SK-N-SH (cell line): ENCODE results near the gene ELFN2.

Experiments
- EZH2phosphoT487 ChIP-seq: fragments of 200-600 bp; sonication (generic); IDR thresholded peaks from 2 replicates; pipeline ENCODE4 v1.6.1; 2017; ENCODE audit warnings: low read depth, mixed run types, mild to moderate bottlenecking, antibody characterized with exemption, moderate library complexity, borderline replicate concordance
- FOXM1 ChIP-seq: IDR thresholded peaks from 2 replicates; pipeline ENCODE4 v1.4.0; 2012; ENCODE audit warnings: low read depth, mild to moderate bottlenecking
- JUND ChIP-seq: IDR thresholded peaks from 2 replicates; pipeline ENCODE4 v1.4.0; 2012
- POLR2AphosphoS5 ChIP-seq: IDR thresholded peaks from 2 replicates; pipeline ENCODE4 v1.6.1; 2012; ENCODE audit warnings: low read depth, low read length
- RAD21 ChIP-seq: IDR thresholded peaks from 2 replicates; pipeline ENCODE4 v1.6.1; 2012; ENCODE audit warnings: mild to moderate bottlenecking, low read length
- RCOR1 ChIP-seq: fragments of 150-350 bp; IDR thresholded peaks from 2 replicates; pipeline ENCODE4 v1.6.1; 2017; ENCODE audit warnings: antibody characterized with exemption, low read length
- SIN3A ChIP-seq: IDR thresholded peaks from 2 replicates; pipeline ENCODE4 v1.6.1; 2012; ENCODE audit warnings: low read depth, mild to moderate bottlenecking, low read length, moderate library complexity, borderline replicate concordance
- TF ChIP-seq, protein P1 (sequence below): IDR thresholded peaks from 2 replicates; pipeline ENCODE4; 2012
- TF ChIP-seq, protein P2 (sequence below): fragments of 200-600 bp; sonication (generic); IDR thresholded peaks from 2 replicates; pipeline ENCODE4 v1.6.1; 2017; ENCODE audit warnings: antibody characterized with exemption, mild to moderate bottlenecking, moderate library complexity

DNA sequence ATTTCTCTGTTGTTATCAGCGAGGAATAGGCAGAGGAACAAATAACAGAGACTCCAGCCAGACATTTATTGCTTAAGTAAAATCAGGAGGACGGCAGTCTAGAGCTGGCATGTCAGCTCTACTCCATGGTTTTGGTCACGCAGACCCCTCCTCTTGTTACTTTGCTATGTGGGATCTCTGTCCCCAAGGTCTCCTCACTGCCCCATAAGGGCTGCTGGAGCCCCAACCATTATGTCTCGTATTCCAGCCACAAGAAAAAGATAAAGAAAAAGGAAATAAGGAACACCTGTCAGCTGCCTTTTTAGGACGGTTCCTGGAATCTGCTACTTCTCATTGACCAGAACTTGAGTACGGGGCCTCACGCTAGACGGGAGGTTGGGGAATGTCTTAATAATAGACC is 70.4 kb downstream of the ELFN2 start:
- no peak for TF ChIP-seq RCOR1
- no peak for TF ChIP-seq EZH2phosphoT487
- TF ChIP-seq, protein P1, sequence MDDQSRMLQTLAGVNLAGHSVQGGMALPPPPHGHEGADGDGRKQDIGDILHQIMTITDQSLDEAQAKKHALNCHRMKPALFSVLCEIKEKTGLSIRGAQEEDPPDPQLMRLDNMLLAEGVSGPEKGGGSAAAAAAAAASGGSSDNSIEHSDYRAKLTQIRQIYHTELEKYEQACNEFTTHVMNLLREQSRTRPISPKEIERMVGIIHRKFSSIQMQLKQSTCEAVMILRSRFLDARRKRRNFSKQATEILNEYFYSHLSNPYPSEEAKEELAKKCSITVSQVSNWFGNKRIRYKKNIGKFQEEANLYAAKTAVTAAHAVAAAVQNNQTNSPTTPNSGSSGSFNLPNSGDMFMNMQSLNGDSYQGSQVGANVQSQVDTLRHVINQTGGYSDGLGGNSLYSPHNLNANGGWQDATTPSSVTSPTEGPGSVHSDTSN: no peak
- TF ChIP-seq, protein P2, sequence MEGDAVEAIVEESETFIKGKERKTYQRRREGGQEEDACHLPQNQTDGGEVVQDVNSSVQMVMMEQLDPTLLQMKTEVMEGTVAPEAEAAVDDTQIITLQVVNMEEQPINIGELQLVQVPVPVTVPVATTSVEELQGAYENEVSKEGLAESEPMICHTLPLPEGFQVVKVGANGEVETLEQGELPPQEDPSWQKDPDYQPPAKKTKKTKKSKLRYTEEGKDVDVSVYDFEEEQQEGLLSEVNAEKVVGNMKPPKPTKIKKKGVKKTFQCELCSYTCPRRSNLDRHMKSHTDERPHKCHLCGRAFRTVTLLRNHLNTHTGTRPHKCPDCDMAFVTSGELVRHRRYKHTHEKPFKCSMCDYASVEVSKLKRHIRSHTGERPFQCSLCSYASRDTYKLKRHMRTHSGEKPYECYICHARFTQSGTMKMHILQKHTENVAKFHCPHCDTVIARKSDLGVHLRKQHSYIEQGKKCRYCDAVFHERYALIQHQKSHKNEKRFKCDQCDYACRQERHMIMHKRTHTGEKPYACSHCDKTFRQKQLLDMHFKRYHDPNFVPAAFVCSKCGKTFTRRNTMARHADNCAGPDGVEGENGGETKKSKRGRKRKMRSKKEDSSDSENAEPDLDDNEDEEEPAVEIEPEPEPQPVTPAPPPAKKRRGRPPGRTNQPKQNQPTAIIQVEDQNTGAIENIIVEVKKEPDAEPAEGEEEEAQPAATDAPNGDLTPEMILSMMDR: no peak
- no peak for TF ChIP-seq RAD21
- no peak for TF ChIP-seq SIN3A
- TF ChIP-seq JUND: no peak
- TF ChIP-seq POLR2AphosphoS5: no peak
- no peak for TF ChIP-seq FOXM1
